Measurements from ENCODE around the gene SPDYE5. TPM values are rescaled to one million over a fixed set of nuclear protein-coding genes. Genes with fewer than 3 reads are reported as not detected.
"Not testable (repeated sequence)": the region's sequence is repeated elsewhere in the genome, so short reads cannot be mapped to it uniquely, and the experiment has no call there.

The SPDYE5 gene
- total and polyA plus RNA-seq, 9 of the 15 experiments (the other 6 are each of a cell fraction or from before 2014, with no cell fraction given): 0.07 to 0.28 (median 0.13) TPM; not detected in 6

DNA sequence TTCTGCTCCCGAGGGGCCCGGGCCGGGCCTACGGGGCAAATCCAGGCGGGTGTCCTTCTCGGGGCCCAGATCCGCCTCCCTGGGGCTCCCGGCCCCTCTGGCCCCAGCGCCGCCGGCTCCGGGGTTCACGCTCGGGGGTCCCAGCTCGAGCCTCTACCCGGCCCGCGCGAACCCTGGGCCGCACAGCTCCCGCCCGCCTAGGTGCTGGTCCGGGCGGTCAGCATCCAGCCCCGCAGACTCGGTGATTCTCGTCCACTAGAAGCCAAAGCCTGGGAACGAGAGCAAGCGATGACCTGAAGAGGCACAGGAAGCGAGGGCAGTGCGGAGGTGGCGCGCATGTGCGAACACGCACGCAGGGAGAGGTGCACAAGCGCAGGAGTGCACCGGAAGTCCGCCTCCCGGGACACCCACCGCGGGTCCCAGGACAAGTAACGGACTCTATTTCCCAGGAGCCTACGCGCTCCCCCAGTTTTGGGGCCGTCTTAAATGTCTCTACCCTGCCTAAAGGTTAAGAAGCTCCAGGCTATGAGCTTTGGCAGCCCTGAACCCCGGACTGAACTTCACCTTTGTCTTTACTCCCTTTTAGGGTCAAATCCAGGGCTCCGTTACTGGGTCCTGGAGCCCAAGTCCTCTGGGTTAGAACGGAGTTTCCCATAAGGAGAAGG, 6.0 kb upstream of the SPDYE5 start, which contains the start of gene POM121C:
POM121C (minus strand) TSS at position 321 of the 665 bp plus-strand sequence. CDS start 44,803 bp downstream, outside the sequence.
- FAIRE-seq (peak; percentile 54), DNase-seq (ENCODE audit: extremely low read depth in 1 of 4, low spot score in 3 of 4) (peak in 3 of 4 experiments; percentile 92 to 98 (median 93)), ATAC-seq (peak; percentile 100)
- BruUV-seq (replicated peaks); H3K9me1 ChIP-seq (ENCODE audit: control insufficient read depth, insufficient read depth, low read length); H3K27me3 ChIP-seq (ENCODE audit: control insufficient read depth in 2 of 2, insufficient read depth in 2 of 2, low read length in 2 of 2); intact Hi-C loops (cut with micrococcal nuclease); in situ Hi-C loops (cut with MboI); H3K9me3 ChIP-seq (replicated peaks; ENCODE audit: control insufficient read depth, insufficient read depth, low read depth, low read length); H3K4me1 ChIP-seq (replicated peaks in 1 of 2; ENCODE audit: control insufficient read depth in 2 of 2, insufficient read depth in 2 of 2, low read length in 2 of 2); POLR2A ChIA-PET; H4K20me1 ChIP-seq (replicated peaks; ENCODE audit: control insufficient read depth, insufficient read depth, low read length); CTCF ChIA-PET (ENCODE audit: low intra/inter-chr PET ratio); TF ChIP-seq TOE1 (CRISPR knock-in tag; IDR thresholded peaks at IDR 0.05; ENCODE audit: borderline replicate concordance, low read depth): not testable (repeated sequence)
- peaks cover 36% of the 10 kb centered on the region for H3K79me2 ChIP-seq (ENCODE audit: control insufficient read depth, insufficient read depth, low read length)
- peaks cover 17% of the 10 kb centered on the region; the same call in 1 of the 3 replicates for H3K36me3 ChIP-seq (ENCODE audit: control insufficient read depth, insufficient read depth, low read length)
- H3K4me3 ChIP-seq: peak within 1 kb of the TSS; percentile 63
- WGBS (ENCODE audit: insufficient coverage, low coverage, missing lambda C conversion rate): 2% methylated on average over 47 of the region's 49 CpGs
- H3K9ac ChIP-seq (ENCODE audit: insufficient read depth in 1 of 2, low read depth in 2 of 2, low read length in 2 of 2): peak within 1 kb of the TSS; percentile 76 to 97
- peak within 1 kb of the TSS; percentile 65 for H2AFZ ChIP-seq (ENCODE audit: low read depth, low read length)
- H3K27ac ChIP-seq (ENCODE audit: extremely low read depth, low read depth, low read length): peak within 1 kb of the TSS; percentile 71
- H3K4me2 ChIP-seq (ENCODE audit: insufficient read depth, low read length): peak within 1 kb of the TSS; percentile 81
- TF ChIP-seq POLR2H (tag; IDR thresholded peaks at IDR 0.05; ENCODE audit: low read depth): peak; percentile 49; the same call in 1 of the 2 replicates
- TF ChIP-seq TAF9B (IDR thresholded peaks at IDR 0.05; ENCODE audit: partially characterized antibody): peak; percentile 7
- TF ChIP-seq ELF1 (tag; IDR thresholded peaks at IDR 0.05): peak; percentile 81
- TF ChIP-seq NONO (IDR thresholded peaks at IDR 0.05; ENCODE audit: low read depth in 2 of 2, low read length in 1 of 2): peak in 1 of 2 experiments; percentile 53; a peak in 2 of 4 replicates
- TF ChIP-seq, protein P1, sequence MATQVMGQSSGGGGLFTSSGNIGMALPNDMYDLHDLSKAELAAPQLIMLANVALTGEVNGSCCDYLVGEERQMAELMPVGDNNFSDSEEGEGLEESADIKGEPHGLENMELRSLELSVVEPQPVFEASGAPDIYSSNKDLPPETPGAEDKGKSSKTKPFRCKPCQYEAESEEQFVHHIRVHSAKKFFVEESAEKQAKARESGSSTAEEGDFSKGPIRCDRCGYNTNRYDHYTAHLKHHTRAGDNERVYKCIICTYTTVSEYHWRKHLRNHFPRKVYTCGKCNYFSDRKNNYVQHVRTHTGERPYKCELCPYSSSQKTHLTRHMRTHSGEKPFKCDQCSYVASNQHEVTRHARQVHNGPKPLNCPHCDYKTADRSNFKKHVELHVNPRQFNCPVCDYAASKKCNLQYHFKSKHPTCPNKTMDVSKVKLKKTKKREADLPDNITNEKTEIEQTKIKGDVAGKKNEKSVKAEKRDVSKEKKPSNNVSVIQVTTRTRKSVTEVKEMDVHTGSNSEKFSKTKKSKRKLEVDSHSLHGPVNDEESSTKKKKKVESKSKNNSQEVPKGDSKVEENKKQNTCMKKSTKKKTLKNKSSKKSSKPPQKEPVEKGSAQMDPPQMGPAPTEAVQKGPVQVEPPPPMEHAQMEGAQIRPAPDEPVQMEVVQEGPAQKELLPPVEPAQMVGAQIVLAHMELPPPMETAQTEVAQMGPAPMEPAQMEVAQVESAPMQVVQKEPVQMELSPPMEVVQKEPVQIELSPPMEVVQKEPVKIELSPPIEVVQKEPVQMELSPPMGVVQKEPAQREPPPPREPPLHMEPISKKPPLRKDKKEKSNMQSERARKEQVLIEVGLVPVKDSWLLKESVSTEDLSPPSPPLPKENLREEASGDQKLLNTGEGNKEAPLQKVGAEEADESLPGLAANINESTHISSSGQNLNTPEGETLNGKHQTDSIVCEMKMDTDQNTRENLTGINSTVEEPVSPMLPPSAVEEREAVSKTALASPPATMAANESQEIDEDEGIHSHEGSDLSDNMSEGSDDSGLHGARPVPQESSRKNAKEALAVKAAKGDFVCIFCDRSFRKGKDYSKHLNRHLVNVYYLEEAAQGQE (IDR thresholded peaks at IDR 0.05; ENCODE audit: borderline replicate concordance): not testable (repeated sequence)
- TF ChIP-seq, protein P1 (CRISPR knock-in tag; IDR thresholded peaks at IDR 0.05; ENCODE audit: low read depth): peak; percentile 81; the same call in 1 of the 2 replicates
- 0 out of 2 replicates have a peak, but pooled peaks have one; percentile 4 for TF ChIP-seq ZNF384 (IDR thresholded peaks at IDR 0.05; ENCODE audit: low read depth, low read length)
- peak; percentile 75; the same call in 1 of the 2 replicates for TF ChIP-seq TOE1 (IDR thresholded peaks at IDR 0.05; ENCODE audit: borderline replicate concordance)
- peak; percentile 71 for TF ChIP-seq ESRRA (IDR thresholded peaks at IDR 0.05; ENCODE audit: borderline replicate concordance, low read depth)
- peak; percentile 81; the same call in 1 of the 2 replicates for TF ChIP-seq KLF1 (tag; IDR thresholded peaks at IDR 0.05)
- TF ChIP-seq ZNF830 (CRISPR knock-in tag; IDR thresholded peaks at IDR 0.05): 0 out of 2 replicates have a peak, but pooled peaks have one; percentile 22
- peak in 1 of 2 experiments; percentile 19; a peak in 1 of 4 replicates for TF ChIP-seq FOXK2 (conservative IDR thresholded peaks at IDR 0.05 in 1 of 2, IDR thresholded peaks at IDR 0.05 in 1 of 2; ENCODE audit: low read depth in 2 of 2)

Data from K562 (cell line).